Neural progenitor cell (in vitro differentiated cells): Measurements from ENCODE around the gene CYP8B1. TPM values are rescaled to one million over a fixed set of nuclear protein-coding genes. Genes with fewer than 3 reads are reported as not detected.

Experiments used
- DNase-seq: peaks from one replicate; pipeline ENCODE4 v3.0.0-alpha.2; 2016; ENCODE audit warnings: low spot score
- H2AFZ ChIP-seq: fragments of 200-600 bp; sonication (generic); replicated peaks from 2 replicates; pipeline ENCODE4 v1.6.1; 2016; ENCODE audit warnings: antibody characterized with exemption
- H3F3A ChIP-seq: fragments of 200-600 bp; sonication (generic); 2 replicates; pipeline ENCODE4 v1.6.1; 2016; ENCODE audit warnings: antibody characterized with exemption, low read depth
- H3K27ac ChIP-seq: fragments of 200-600 bp; sonication (generic); 2 replicates; pipeline ENCODE4 v1.5.1; 2016; ENCODE audit warnings: mild to moderate bottlenecking
- H3K27me3 ChIP-seq: fragments of 200-600 bp; sonication (generic); 2 replicates; pipeline ENCODE4 v1.6.1; 2016; ENCODE audit warnings: mild to moderate bottlenecking, moderate library complexity
- H3K36me3 ChIP-seq: fragments of 200-600 bp; sonication (generic); 2 replicates; pipeline ENCODE4 v1.5.1; 2016
- H3K4me1 ChIP-seq: fragments of 200-600 bp; sonication (generic); 2 replicates; pipeline ENCODE4 v1.6.1; 2016; ENCODE audit warnings: mixed run types
- H3K4me2 ChIP-seq: fragments of 200-600 bp; sonication (generic); 2 replicates; pipeline ENCODE4 v1.6.1; 2016
- H3K4me3 ChIP-seq: fragments of 200-600 bp; sonication (generic); 2 replicates; pipeline ENCODE4 v1.5.1; 2016
- H3K79me2 ChIP-seq: fragments of 200-600 bp; sonication (generic); 2 replicates; pipeline ENCODE4 v1.6.1; 2016; ENCODE audit warnings: low read depth
- H3K9ac ChIP-seq: fragments of 200-600 bp; sonication (generic); 2 replicates; pipeline ENCODE4 v1.6.1; 2016
- H3K9me3 ChIP-seq: fragments of 200-600 bp; sonication (generic); 2 replicates; pipeline ENCODE4 v1.5.1; 2016; ENCODE audit warnings: low read depth
- H4K20me1 ChIP-seq: fragments of 200-600 bp; sonication (generic); 2 replicates; pipeline ENCODE4 v1.6.1; 2016; ENCODE audit warnings: low read depth
- H3K27ac Mint-ChIP-seq: 3 replicates; pipeline ENCODE4 v1.8.0; 2021; ENCODE audit warnings: mixed read lengths
- H3K27me3 Mint-ChIP-seq: 2 replicates; pipeline ENCODE4 v1.8.0; 2022; ENCODE audit warnings: low read depth, mild to moderate bottlenecking, inconsistent platforms, moderate library complexity, mixed read lengths; ENCODE audit not compliant: insufficient read depth
- H3K36me3 Mint-ChIP-seq: 3 replicates; pipeline ENCODE4 v1.8.0; 2021; ENCODE audit warnings: mixed read lengths
- H3K4me1 Mint-ChIP-seq: 3 replicates; pipeline ENCODE4 v1.8.0; 2021; ENCODE audit warnings: mixed read lengths
- H3K4me3 Mint-ChIP-seq: 3 replicates; pipeline ENCODE4 v1.8.0; 2021; ENCODE audit warnings: mild to moderate bottlenecking, moderate library complexity, mixed read lengths
- H3K9me3 Mint-ChIP-seq: 3 replicates; pipeline ENCODE4 v1.8.0; 2020; ENCODE audit warnings: mixed read lengths
- CTCF ChIP-seq: fragments of 200-600 bp; sonication (generic); IDR thresholded peaks from 2 replicates; pipeline ENCODE4 v1.5.1; 2017; ENCODE audit warnings: antibody characterized with exemption, mild to moderate bottlenecking
- EZH2 ChIP-seq: fragments of 200-600 bp; sonication (generic); IDR thresholded peaks from 2 replicates; pipeline ENCODE4 v1.6.1; 2017; ENCODE audit warnings: antibody characterized with exemption, mild to moderate bottlenecking, moderate library complexity
- EZH2phosphoT487 ChIP-seq: fragments of 200-600 bp; sonication (generic); IDR thresholded peaks from 2 replicates; pipeline ENCODE4 v1.6.1; 2017; ENCODE audit warnings: antibody characterized with exemption
- total RNA-seq: library from RNA; depleted of rRNA; stranded (reverse); fragments of >200 nt; gene quantifications from 2 replicates; pipeline ENCODE4 v1.2.3, GENCODE V29; 2015; ENCODE audit warnings: low replicate concordance

CYP8B1 gene
- total RNA-seq, 1 donor from 2014 or later = not detected

DNA sequence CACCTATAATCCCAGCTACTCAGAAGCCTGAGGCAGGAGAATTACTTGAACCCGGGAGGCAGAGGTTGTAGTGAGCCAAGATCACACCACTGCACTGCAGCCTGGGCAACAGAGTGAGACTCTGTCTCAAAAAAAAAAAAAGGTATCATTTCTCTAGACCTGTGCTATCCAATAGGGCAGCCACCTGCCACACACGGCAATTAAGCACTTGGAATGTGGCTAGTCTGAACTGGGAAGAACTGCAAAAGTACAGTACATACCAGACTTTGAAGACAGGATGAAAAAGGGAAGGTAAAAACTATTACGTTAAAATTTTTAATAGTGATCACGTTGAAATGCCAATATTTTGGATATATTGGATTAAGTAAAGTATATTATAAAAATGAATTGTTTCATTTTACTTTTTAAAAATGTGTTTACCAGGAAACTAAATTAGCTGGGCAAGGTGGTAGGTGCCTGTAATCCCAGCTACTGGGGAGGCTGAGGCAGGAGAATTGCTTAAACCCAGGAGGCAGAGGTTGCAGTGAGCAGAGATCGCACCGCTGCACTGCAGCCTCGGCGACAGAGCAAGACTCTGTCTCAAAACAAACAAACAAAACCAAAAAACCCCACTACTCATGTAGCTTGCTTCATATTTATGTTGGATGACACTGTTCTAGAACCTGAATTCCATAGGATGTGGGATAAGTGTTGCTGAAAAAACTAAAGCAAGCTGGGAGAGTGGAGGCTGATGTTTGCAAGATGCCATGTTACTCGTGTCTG, 2.3 kb downstream of the CYP8B1 start:
- no peaks in the 10 kb centered on the region for H3K4me1 Mint-ChIP-seq
- no peaks in the 10 kb centered on the region for H3K36me3 Mint-ChIP-seq
- no peaks in the 10 kb centered on the region for H4K20me1 ChIP-seq
- no peak overlapping the region for H3K4me3 ChIP-seq
- H3K27ac ChIP-seq = no peak overlapping the region
- no peak for TF ChIP-seq CTCF
- no peaks in the 10 kb centered on the region for H3F3A ChIP-seq
- no peaks in the 10 kb centered on the region for H3K79me2 ChIP-seq
- no peak overlapping the region for H2AFZ ChIP-seq
- no peaks in the 10 kb centered on the region for H3K4me1 ChIP-seq
- peaks cover 4% of the 10 kb centered on the region for H3K27me3 Mint-ChIP-seq
- H3K9me3 ChIP-seq = no peaks in the 10 kb centered on the region
- no peak overlapping the region for H3K9ac ChIP-seq
- H3K27ac Mint-ChIP-seq = no peak overlapping the region
- H3K27me3 ChIP-seq = no peaks in the 10 kb centered on the region
- H3K4me3 Mint-ChIP-seq = no peak overlapping the region
- no peaks in the 10 kb centered on the region for H3K36me3 ChIP-seq
- H3K4me2 ChIP-seq = no peak overlapping the region
- no peak for DNase-seq
- H3K9me3 Mint-ChIP-seq = no peaks in the 10 kb centered on the region

DNA sequence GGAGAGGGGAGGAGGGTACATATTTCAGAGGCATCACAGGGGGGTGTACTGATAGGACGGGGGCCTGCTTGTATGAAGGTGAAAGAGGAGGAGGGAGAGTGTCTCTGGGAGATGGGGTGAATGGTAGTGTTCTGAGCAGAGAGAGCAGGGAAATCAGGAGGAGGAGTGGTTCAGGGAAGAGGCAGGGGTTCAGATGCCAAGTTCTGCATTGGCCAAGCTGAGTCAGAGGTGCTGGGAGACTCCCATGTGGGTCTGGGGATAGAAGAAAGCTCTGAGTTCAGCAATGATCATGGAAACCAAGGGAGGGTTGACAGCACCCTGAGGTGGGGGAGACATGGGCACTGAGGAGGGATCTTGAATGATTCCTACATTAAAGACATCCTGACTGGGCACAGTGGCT, 3.0 kb downstream of the CYP8B1 start:
- no peaks in the 10 kb centered on the region for H3K79me2 ChIP-seq
- peaks cover 4% of the 10 kb centered on the region for H3K27me3 Mint-ChIP-seq
- no peak overlapping the region for H3K27ac Mint-ChIP-seq
- H3K4me3 ChIP-seq = no peak overlapping the region
- no peaks in the 10 kb centered on the region for H3K9me3 Mint-ChIP-seq
- H3K9me3 ChIP-seq = no peaks in the 10 kb centered on the region
- H3K4me3 Mint-ChIP-seq = no peak overlapping the region
- H3K9ac ChIP-seq = no peak overlapping the region
- no peaks in the 10 kb centered on the region for H3K27me3 ChIP-seq
- H3K4me1 Mint-ChIP-seq = no peaks in the 10 kb centered on the region
- no peaks in the 10 kb centered on the region for H3K36me3 Mint-ChIP-seq
- no peaks in the 10 kb centered on the region for H3F3A ChIP-seq
- no peaks in the 10 kb centered on the region for H3K36me3 ChIP-seq
- no peak overlapping the region for H2AFZ ChIP-seq
- no peak overlapping the region for H3K4me2 ChIP-seq
- H3K4me1 ChIP-seq = no peaks in the 10 kb centered on the region
- TF ChIP-seq EZH2phosphoT487 = no peak
- TF ChIP-seq CTCF = no peak
- TF ChIP-seq EZH2 = no peak
- no peak overlapping the region for H3K27ac ChIP-seq
- DNase-seq = no peak
- H4K20me1 ChIP-seq = no peaks in the 10 kb centered on the region

GRCh38 chr3:42871592-42872196, 4.0 kb downstream of the CYP8B1 start:
- no peaks in the 10 kb centered on the region for H3K4me1 Mint-ChIP-seq
- Histone ChIP-seq H3K9me3 (no peaks in the 10 kb centered on the region), H3F3A (no peaks in the 10 kb centered on the region), H3K9ac (no peak overlapping the region), H3K4me1 (no peaks in the 10 kb centered on the region), H4K20me1 (no peaks in the 10 kb centered on the region), H3K27ac (no peak overlapping the region), H3K4me3 (no peak overlapping the region), H3K27me3 (no peaks in the 10 kb centered on the region), H3K4me2 (no peak overlapping the region), H3K36me3 (no peaks in the 10 kb centered on the region), H3K79me2 (no peaks in the 10 kb centered on the region), H2AFZ (no peak overlapping the region)
- H3K27me3 Mint-ChIP-seq = peaks cover 4% of the 10 kb centered on the region
- DNase-seq = no peak
- TF ChIP-seq EZH2 = no peak
- no peak for TF ChIP-seq EZH2phosphoT487
- no peak for TF ChIP-seq CTCF
- no peaks in the 10 kb centered on the region for H3K9me3 Mint-ChIP-seq
- H3K36me3 Mint-ChIP-seq = no peaks in the 10 kb centered on the region
- H3K4me3 Mint-ChIP-seq = no peak overlapping the region
- no peak overlapping the region for H3K27ac Mint-ChIP-seq
